Measurements from ENCODE around the gene ANXA11. TPM values are rescaled to one million over a fixed set of nuclear protein-coding genes. Genes with fewer than 3 reads are reported as not detected.

ANXA11 gene
- total RNA-seq, 2 donors from 2014 or later = 68.2 to 71.9 TPM

GRCh38 chr10:80166581-80167470 lies 38.5 kb downstream of the ANXA11 start:
- no peak overlapping the region for H3K27ac ChIP-seq
- no peak for DNase-seq

GRCh38 chr10:80165173-80165572 lies 40.2 kb downstream of the ANXA11 start:
- Histone ChIP-seq H3K9me3 (no peaks in the 10 kb centered on the region), H3K27me3 (no peaks in the 10 kb centered on the region), H3K36me3 (replicated peaks in 1 of 2; ENCODE audit: insufficient read depth in 1 of 2, low read depth in 2 of 2) (peaks cover 0 to 15% of the 10 kb centered on the region in 2 donors), H3K27ac (peak overlapping the region in 1 of 4 donors; percentile 6), H3K4me1 (no peaks in the 10 kb centered on the region), H3K4me3 (no peak overlapping the region)
- no peak for ATAC-seq
- WGBS, 2 donors = 72 to 82% methylated on average over 3 to 7 of the region's 7 CpGs
- intact Hi-C loops (cut with DNase I) = no loop called here
- DNase-seq = no peak
- no peak for TF ChIP-seq POLR2A (IDR thresholded peaks at IDR 0.05)
- TF ChIP-seq CTCF (IDR thresholded peaks at IDR 0.05) = no peak

More at GRCh38 chr10:80166581-80167470, 38.5 kb downstream of the ANXA11 start:
- intact Hi-C loops (cut with DNase I) = no loop called here
- WGBS, 2 donors = 90 to 93% methylated on average over 19 to 28 of the region's 28 CpGs
- H3K9me3 ChIP-seq = no peaks in the 10 kb centered on the region
- ATAC-seq = no peak
- H3K27me3 ChIP-seq = no peaks in the 10 kb centered on the region
- peaks cover 0 to 15% of the 10 kb centered on the region in 2 donors for H3K36me3 ChIP-seq (replicated peaks in 1 of 2; ENCODE audit: insufficient read depth in 1 of 2, low read depth in 2 of 2)
- no peaks in the 10 kb centered on the region for H3K4me1 ChIP-seq
- no peak for TF ChIP-seq POLR2A (IDR thresholded peaks at IDR 0.05)
- no peak for TF ChIP-seq CTCF (IDR thresholded peaks at IDR 0.05)
- no peak overlapping the region for H3K4me3 ChIP-seq

GRCh38 chr10:80164596-80164995 lies 40.7 kb downstream of the ANXA11 start:
- Histone ChIP-seq H3K4me1 (no peaks in the 10 kb centered on the region), H3K4me3 (no peak overlapping the region), H3K36me3 (replicated peaks in 1 of 2; ENCODE audit: insufficient read depth in 1 of 2, low read depth in 2 of 2) (peaks cover 0 to 17% of the 10 kb centered on the region in 2 donors), H3K9me3 (no peaks in the 10 kb centered on the region), H3K27ac (peak overlapping the region in 1 of 4 donors; percentile 6), H3K27me3 (no peaks in the 10 kb centered on the region)
- intact Hi-C loops (cut with DNase I) = loop anchor here (5.0 kb wide), 1 partner anchor 43 kb away; the partner anchor contains the start of gene ANXA11
- no peak for DNase-seq
- TF ChIP-seq CTCF (IDR thresholded peaks at IDR 0.05) (no peak), POLR2A (IDR thresholded peaks at IDR 0.05) (no peak)
- WGBS, 2 donors = 91 to 95% methylated on average over 7 of the region's 7 CpGs
- no peak for ATAC-seq

- no peak overlapping the region for H3K27ac ChIP-seq
- WGBS, 2 donors = 84 to 89% methylated on average over 6 to 8 of the region's 8 CpGs
Measured at GRCh38 chr10:80163741-80164341, 41.5 kb downstream of the ANXA11 start.

More at GRCh38 chr10:80163741-80164341, 41.5 kb downstream of the ANXA11 start:
- H3K9me3 ChIP-seq = no peaks in the 10 kb centered on the region
- TF ChIP-seq CTCF (IDR thresholded peaks at IDR 0.05) = no peak
- TF ChIP-seq POLR2A (IDR thresholded peaks at IDR 0.05) = no peak
- peaks cover 0 to 17% of the 10 kb centered on the region in 2 donors for H3K36me3 ChIP-seq (replicated peaks in 1 of 2; ENCODE audit: insufficient read depth in 1 of 2, low read depth in 2 of 2)
- ATAC-seq (no peak), DNase-seq (peak in 1 of 4 donors; percentile 39)
- no peaks in the 10 kb centered on the region for H3K4me1 ChIP-seq
- H3K4me3 ChIP-seq = no peak overlapping the region
- no peaks in the 10 kb centered on the region for H3K27me3 ChIP-seq
- intact Hi-C loops (cut with DNase I) = loop anchor here (5.0 kb wide), 1 partner anchor 43 kb away; the partner anchor contains the start of gene ANXA11
